Upper lobe of left lung (tissue), 6 donors: ENCODE data around the gene GALNT7. TPM values are rescaled to one million over a fixed set of nuclear protein-coding genes. Genes with fewer than 3 reads are reported as not detected.
A peak's percentile ranks its signal among the peaks of the same experiment; 100 is the strongest.

Source experiments
- ATAC-seq, 2 donors: fragments of 200-7000 bp; cut with Tn5 transposase; one replicate each; pipeline ENCODE4 v1.9.1; 2022; ENCODE audit warnings: mild to moderate bottlenecking in 2 of 2, moderate library complexity in 2 of 2; ENCODE audit not compliant: low FRiP score in 2 of 2
- DNase-seq, 2 donors: peaks; one replicate each; pipeline ENCODE4 v3.0.0-alpha.2; 2019 to 2020
- H3K27ac ChIP-seq, 4 donors: fragments of 200-600 bp; sonication (generic); one replicate each; pipeline ENCODE4 v1.5.1; 2016 to 2019
- H3K27me3 ChIP-seq, 4 donors: fragments of 200-600 bp; sonication (generic); one replicate each; pipeline ENCODE4 v1.5.1; 2017 to 2019
- H3K36me3 ChIP-seq, 4 donors: fragments of 200-600 bp; sonication (generic); one replicate each; pipeline ENCODE4 v1.5.1; 2016 to 2019
- H3K4me1 ChIP-seq, 4 donors: fragments of 200-600 bp; sonication (generic); one replicate each; pipeline ENCODE4 v1.5.1; 2018 to 2019
- H3K4me3 ChIP-seq, 4 donors: fragments of 200-600 bp; sonication (generic); one replicate each; pipeline ENCODE4 v1.5.1; 2017 to 2019; ENCODE audit warnings: mild to moderate bottlenecking in 2 of 4, moderate library complexity in 1 of 4
- H3K9me3 ChIP-seq, 4 donors: fragments of 200-600 bp; sonication (generic); one replicate each; pipeline ENCODE4 v1.5.1; 2018 to 2019
- EP300 ChIP-seq, 4 donors: sonication (generic); formaldehyde crosslinking; IDR thresholded peaks; one replicate each; pipeline ENCODE4 v1.5.1; 2017; ENCODE audit warnings: antibody characterized with exemption in 4 of 4, control low read depth in 2 of 4
- POLR2A ChIP-seq, 4 donors: fragments of 450-650 bp; IDR thresholded peaks; one replicate each; pipeline ENCODE4 v1.5.1; 2016 to 2017; ENCODE audit warnings: antibody characterized with exemption in 4 of 4, mild to moderate bottlenecking in 2 of 4
- POLR2AphosphoS5 ChIP-seq, 2 donors: sonication (generic); formaldehyde crosslinking; IDR thresholded peaks; one replicate each; pipeline ENCODE4 v1.5.1; 2017; ENCODE audit warnings: antibody characterized with exemption in 2 of 2
- WGBS, 2 donors: methylation state at CpG; one replicate each; pipeline ENCODE4 v1.1.5; 2017 to 2018; 5-methylcytosine and 5-hydroxymethylcytosine counted together
- total RNA-seq, 6 donors: library from RNA; depleted of rRNA in 4 of 6; stranded (reverse); fragments of >200 nt in 4 of 6; gene quantifications; one replicate each; pipeline versions ENCODE4 v1.1.0 to v1.2.1, GENCODE V29; 2016 to 2021
- TF ChIP-seq, protein P1 (sequence below), 6 experiments: fragments of 450-650 bp in 4 of 6; fragments of 200-600 bp in 2 of 6; sonication (generic) in 2 of 6; IDR thresholded peaks; one replicate each; pipeline ENCODE4 v1.5.1; 2016 to 2019; ENCODE audit warnings: antibody characterized with exemption in 6 of 6
- donor health status: DM: no; HTN: no; CAD: no; lungs with moderate emphysema.
- donor health status: DM: no; HTN: yes; CAD: no; lungs with severe emphysema.

Gene GALNT7
- total RNA-seq, 6 donors from 2014 or later: 5.0 to 68.1 (median 20.1) TPM

DNA sequence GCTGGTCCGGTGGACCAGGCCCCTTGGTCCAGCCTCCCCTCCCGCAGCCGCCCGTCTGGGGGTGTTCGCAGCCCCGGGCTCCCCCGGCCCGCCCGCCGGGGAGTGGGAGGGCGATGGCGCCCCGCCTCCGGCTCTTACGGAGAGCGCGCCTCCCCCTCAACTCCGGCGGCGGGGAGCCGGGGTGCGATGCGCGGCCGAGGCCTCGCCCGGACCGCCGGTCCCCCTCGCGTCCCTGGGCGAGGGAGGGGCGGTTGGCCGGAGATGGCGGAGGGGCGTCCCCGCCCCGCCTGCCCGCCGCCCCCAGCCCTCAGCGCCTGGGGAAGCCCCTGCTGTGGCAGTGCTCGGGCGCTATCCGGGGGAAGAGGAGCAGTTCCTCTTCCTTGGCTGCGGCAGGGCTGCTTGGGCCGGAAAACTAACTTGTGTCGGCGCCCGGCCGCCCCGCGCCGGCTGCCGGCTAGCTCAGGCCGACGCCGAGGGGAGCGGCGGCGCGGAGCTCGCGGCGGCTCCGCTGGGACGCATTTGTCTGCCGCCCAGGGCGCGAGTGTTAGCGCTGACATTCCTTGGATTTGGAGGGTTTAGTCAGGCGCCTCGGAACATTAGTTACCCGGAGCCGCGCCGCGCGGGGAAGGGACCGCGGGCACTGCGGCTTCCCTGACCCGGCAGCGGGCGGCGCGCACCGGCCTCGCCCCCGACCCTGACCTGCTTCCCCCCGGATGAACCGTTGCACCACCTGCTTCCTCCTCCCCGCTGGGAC lies 994 bp downstream of the GALNT7 start:
- H3K4me1 ChIP-seq: peaks cover 10 to 41% (median 37%) of the 10 kb centered on the region in 4 donors
- no peaks in the 10 kb centered on the region for H3K9me3 ChIP-seq
- H3K27ac ChIP-seq: peak overlapping the region; percentile 91 to 99 (median 92)
- TF ChIP-seq, protein P1, sequence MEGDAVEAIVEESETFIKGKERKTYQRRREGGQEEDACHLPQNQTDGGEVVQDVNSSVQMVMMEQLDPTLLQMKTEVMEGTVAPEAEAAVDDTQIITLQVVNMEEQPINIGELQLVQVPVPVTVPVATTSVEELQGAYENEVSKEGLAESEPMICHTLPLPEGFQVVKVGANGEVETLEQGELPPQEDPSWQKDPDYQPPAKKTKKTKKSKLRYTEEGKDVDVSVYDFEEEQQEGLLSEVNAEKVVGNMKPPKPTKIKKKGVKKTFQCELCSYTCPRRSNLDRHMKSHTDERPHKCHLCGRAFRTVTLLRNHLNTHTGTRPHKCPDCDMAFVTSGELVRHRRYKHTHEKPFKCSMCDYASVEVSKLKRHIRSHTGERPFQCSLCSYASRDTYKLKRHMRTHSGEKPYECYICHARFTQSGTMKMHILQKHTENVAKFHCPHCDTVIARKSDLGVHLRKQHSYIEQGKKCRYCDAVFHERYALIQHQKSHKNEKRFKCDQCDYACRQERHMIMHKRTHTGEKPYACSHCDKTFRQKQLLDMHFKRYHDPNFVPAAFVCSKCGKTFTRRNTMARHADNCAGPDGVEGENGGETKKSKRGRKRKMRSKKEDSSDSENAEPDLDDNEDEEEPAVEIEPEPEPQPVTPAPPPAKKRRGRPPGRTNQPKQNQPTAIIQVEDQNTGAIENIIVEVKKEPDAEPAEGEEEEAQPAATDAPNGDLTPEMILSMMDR (IDR thresholded peaks at IDR 0.05): no peak
- TF ChIP-seq EP300 (IDR thresholded peaks at IDR 0.05) (no peak), POLR2AphosphoS5 (IDR thresholded peaks at IDR 0.05) (peak in 1 of 2 donors; percentile 42), POLR2A (IDR thresholded peaks at IDR 0.05) (peak in 2 of 4 donors; percentile 56 to 69)
- WGBS, 2 donors: 1% methylated on average over 67 of the region's 92 CpGs; no CpG with 5 or more reads in 1 of the 2 donors
- no peaks in the 10 kb centered on the region for H3K27me3 ChIP-seq
- no peaks in the 10 kb centered on the region for H3K36me3 ChIP-seq
- ATAC-seq (peak; percentile 71 to 86), DNase-seq (peak; percentile 78 to 93)
- H3K4me3 ChIP-seq: peak overlapping the region; percentile 72 to 95 (median 90)

DNA sequence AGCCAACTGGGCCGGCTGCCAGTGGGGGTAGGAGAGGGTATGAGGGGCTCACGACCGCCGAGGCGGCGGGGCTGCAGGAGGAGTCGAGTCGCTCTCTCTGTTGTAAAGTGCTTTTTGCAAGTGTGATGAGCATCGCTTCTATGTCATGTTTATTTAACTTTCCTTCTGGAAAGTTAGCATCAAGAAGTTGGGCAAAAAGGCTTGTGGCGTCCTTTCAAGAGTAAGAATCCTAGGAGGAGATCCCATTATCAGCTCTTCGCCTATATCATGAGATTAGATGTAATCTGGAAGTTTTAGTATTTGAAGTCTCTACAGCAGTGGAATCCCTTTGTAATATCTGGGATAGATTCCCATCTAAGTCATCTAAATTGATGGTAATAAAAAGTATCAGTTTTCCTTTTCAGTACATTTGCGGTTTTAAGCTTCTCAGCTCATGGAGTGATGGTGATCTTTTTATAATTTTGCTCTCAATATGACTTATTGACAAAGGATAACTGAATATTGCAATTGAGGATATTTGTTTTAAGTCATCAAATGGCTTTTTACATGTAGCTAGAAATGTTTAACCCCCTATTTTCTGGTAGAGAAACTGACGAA lies 1.7 kb downstream of the GALNT7 start:
- DNase-seq (no peak), ATAC-seq (no peak)
- H3K9me3 ChIP-seq: no peaks in the 10 kb centered on the region
- H3K4me1 ChIP-seq: peaks cover 13 to 43% (median 39%) of the 10 kb centered on the region in 4 donors
- H3K27me3 ChIP-seq: no peaks in the 10 kb centered on the region
- WGBS, 2 donors: 10 to 23% methylated on average over 5 to 13 of the region's 13 CpGs
- peak overlapping the region; percentile 91 to 99 (median 92) for H3K27ac ChIP-seq
- peak overlapping the region; percentile 72 to 95 (median 90) for H3K4me3 ChIP-seq
- TF ChIP-seq EP300 (IDR thresholded peaks at IDR 0.05): no peak
- no peak for TF ChIP-seq POLR2AphosphoS5 (IDR thresholded peaks at IDR 0.05)
- no peak for TF ChIP-seq POLR2A (IDR thresholded peaks at IDR 0.05)
- TF ChIP-seq, protein P1 (IDR thresholded peaks at IDR 0.05): no peak
- H3K36me3 ChIP-seq: no peaks in the 10 kb centered on the region

DNA sequence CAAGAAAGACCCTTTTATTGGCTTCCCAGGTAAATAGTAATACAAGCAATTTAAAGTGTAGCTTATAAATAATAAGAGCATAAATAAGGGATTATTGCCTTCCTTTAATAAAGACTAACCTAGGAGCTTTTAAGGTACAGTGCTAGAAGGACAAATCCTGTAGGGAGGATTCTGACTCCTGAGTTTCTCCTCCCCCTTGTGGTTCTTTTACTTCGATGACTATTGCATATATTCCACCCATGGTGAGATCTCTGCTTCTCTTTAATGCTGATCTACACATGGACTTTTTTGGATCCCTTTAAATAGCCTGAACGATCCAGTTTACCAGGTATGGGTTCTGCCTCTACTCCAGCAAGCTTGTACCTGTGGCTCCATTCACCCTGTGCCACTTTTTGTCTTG lies 2.5 kb downstream of the GALNT7 start:
- WGBS, 2 donors: 38 to 43% methylated on average over 2 of the region's 2 CpGs
- Histone ChIP-seq H3K4me3 (no peak overlapping the region), H3K36me3 (no peaks in the 10 kb centered on the region), H3K27ac (no peak overlapping the region), H3K4me1 (peaks cover 13 to 43% (median 39%) of the 10 kb centered on the region in 4 donors), H3K27me3 (no peaks in the 10 kb centered on the region), H3K9me3 (no peaks in the 10 kb centered on the region)
- ATAC-seq (no peak), DNase-seq (no peak)
- TF ChIP-seq POLR2AphosphoS5 (IDR thresholded peaks at IDR 0.05) (no peak), EP300 (IDR thresholded peaks at IDR 0.05) (no peak)

DNA sequence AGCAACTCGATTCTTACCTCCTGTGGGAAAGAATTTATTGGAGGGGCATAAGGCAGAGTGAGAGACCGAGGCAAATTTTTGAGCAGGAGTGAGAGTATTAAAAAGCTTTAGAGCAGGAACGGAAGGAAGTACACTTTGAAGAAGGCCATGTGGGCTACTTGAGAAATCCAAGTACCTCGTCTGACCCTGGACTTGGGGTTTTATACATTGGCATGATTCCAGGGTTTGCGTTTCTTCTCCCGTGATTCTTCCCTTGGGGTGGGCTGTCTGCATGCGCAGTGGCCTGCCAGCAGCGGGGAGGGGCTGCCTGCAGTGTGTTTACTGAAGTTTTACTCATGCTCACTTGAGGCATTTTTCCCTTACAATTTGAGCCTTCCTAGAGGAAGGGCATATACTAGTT lies 3.4 kb downstream of the GALNT7 start:
- Histone ChIP-seq H3K27ac (no peak overlapping the region), H3K4me1 (peaks cover 13 to 43% (median 39%) of the 10 kb centered on the region in 4 donors), H3K4me3 (no peak overlapping the region), H3K36me3 (no peaks in the 10 kb centered on the region), H3K9me3 (no peaks in the 10 kb centered on the region), H3K27me3 (no peaks in the 10 kb centered on the region)
- WGBS, 2 donors: 37 to 53% methylated on average over 8 of the region's 8 CpGs
- TF ChIP-seq EP300 (IDR thresholded peaks at IDR 0.05): no peak
- TF ChIP-seq POLR2A (IDR thresholded peaks at IDR 0.05): no peak
- TF ChIP-seq POLR2AphosphoS5 (IDR thresholded peaks at IDR 0.05): no peak
- TF ChIP-seq, protein P1 (IDR thresholded peaks at IDR 0.05): no peak
- no peak for ATAC-seq
- peak in 1 of 2 donors; percentile 36 for DNase-seq

DNA sequence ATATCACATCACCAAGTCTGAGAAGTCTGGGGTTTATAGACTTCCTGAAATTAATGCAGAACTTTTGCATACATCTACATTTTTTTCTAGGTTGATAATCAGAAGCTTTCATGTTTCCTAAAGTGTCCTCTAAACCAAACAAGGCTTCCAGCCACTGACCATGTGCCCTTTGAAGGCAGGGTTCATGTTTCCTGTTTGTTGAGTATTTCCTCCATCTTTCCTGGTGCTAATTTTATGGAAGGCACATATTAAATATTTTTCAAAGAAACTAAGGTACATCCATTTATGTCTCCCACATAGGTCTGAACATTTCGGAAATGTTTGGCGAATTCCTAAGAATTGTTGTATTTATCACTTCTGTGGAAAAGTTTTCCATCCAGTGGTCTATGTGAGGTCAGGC lies 5.6 kb downstream of the GALNT7 start:
- Histone ChIP-seq H3K4me1 (peaks cover 9 to 36% (median 34%) of the 10 kb centered on the region in 4 donors), H3K4me3 (no peak overlapping the region), H3K36me3 (no peaks in the 10 kb centered on the region), H3K27ac (no peak overlapping the region), H3K9me3 (no peaks in the 10 kb centered on the region), H3K27me3 (no peaks in the 10 kb centered on the region)
- WGBS, 2 donors: 94 to 96% methylated on average over 2 of the region's 2 CpGs
- no peak for ATAC-seq
- TF ChIP-seq, protein P1 (IDR thresholded peaks at IDR 0.05): no peak
- TF ChIP-seq EP300 (IDR thresholded peaks at IDR 0.05): no peak
- no peak for TF ChIP-seq POLR2A (IDR thresholded peaks at IDR 0.05)
- TF ChIP-seq POLR2AphosphoS5 (IDR thresholded peaks at IDR 0.05): no peak
- DNase-seq: no peak
